Uterus (tissue), 2 donors: ENCODE measurements around the gene VAT1.

ENCODE experiments used
- CTCF ChIP-seq, 4 experiments: fragments of 200-600 bp in 2 of 4; fragments of 450-650 bp in 2 of 4; sonication (generic) in 2 of 4; IDR thresholded peaks; one replicate each; pipeline ENCODE4 v1.5.1; 2016 to 2019; ENCODE audit warnings: antibody characterized with exemption in 4 of 4, mild to moderate bottlenecking in 2 of 4, moderate library complexity in 1 of 4
- POLR2A ChIP-seq, 2 donors: fragments of 450-650 bp; IDR thresholded peaks; one replicate each; pipeline ENCODE4 v1.6.1; 2016; ENCODE audit warnings: antibody characterized with exemption in 2 of 2, mild to moderate bottlenecking in 1 of 2, moderate library complexity in 1 of 2

- TF ChIP-seq CTCF (IDR thresholded peaks at IDR 0.05), result no peak
- no peak for TF ChIP-seq POLR2A (IDR thresholded peaks at IDR 0.05)
Measured at GRCh38 chr17:43034894-43035293, 12.7 kb upstream of the VAT1 start.
